ENCODE data around the gene UBE2L6. TPM values are rescaled to one million over a fixed set of nuclear protein-coding genes. Genes with fewer than 3 reads are reported as not detected.
A peak's percentile ranks its signal among the peaks of the same experiment; 100 is the strongest.

The UBE2L6 gene
- total and polyA plus RNA-seq, 7 donors = 5.3 to 24.7 (median 9.9) TPM

- TF ChIP-seq CTCF (IDR thresholded peaks at IDR 0.05) = no peak
- Histone ChIP-seq H3K36me3 (ENCODE audit: insufficient read depth in 1 of 2, low read depth in 1 of 2) (peaks cover 0 to 2% of the 10 kb centered on the region in 2 donors), H3K9me3 (no peaks in the 10 kb centered on the region), H3K4me3 (peak overlapping the region; percentile 61), H3K4me1 (no peaks in the 10 kb centered on the region), H3K27me3 (ENCODE audit: insufficient read depth in 3 of 3, low read length in 2 of 3) (peaks cover 0 to 12% (median 0%) of the 10 kb centered on the region in 3 donors), H3K27ac (peak overlapping the region; percentile 68)
- 38 to 61% (median 41%) methylated on average over 2 of the region's 2 CpGs for WGBS, 3 donors
- intact Hi-C loops (cut with DNase I) = no loop called here
- ATAC-seq (no peak), DNase-seq (no peak)
Observed at GRCh38 chr11:57599381-57599780, 31.9 kb upstream of the UBE2L6 start.

GRCh38 chr11:57598831-57599155 lies 31.3 kb upstream of the UBE2L6 start:
- DNase-seq (no peak), ATAC-seq (no peak)
- Histone ChIP-seq H3K9me3 (no peaks in the 10 kb centered on the region), H3K4me3 (peak overlapping the region; percentile 61), H3K4me1 (no peaks in the 10 kb centered on the region), H3K36me3 (ENCODE audit: insufficient read depth in 1 of 2, low read depth in 1 of 2) (peaks cover 0 to 2% of the 10 kb centered on the region in 2 donors), H3K27ac (peak overlapping the region; percentile 68), H3K27me3 (ENCODE audit: insufficient read depth in 3 of 3, low read length in 2 of 3) (peaks cover 0 to 12% (median 0%) of the 10 kb centered on the region in 3 donors)
- no peak for TF ChIP-seq CTCF (IDR thresholded peaks at IDR 0.05)
- intact Hi-C loops (cut with DNase I) = no loop called here
- 44 to 60% (median 49%) methylated on average over 5 of the region's 5 CpGs for WGBS, 3 donors

GRCh38 chr11:57597916-57598830 lies 30.7 kb upstream of the UBE2L6 start:
- TF ChIP-seq CTCF (IDR thresholded peaks at IDR 0.05) = no peak
- ATAC-seq (peak; percentile 77 to 89 (median 80)), DNase-seq (peak; percentile 86 to 93)
- Histone ChIP-seq H3K9me3 (no peaks in the 10 kb centered on the region), H3K27me3 (ENCODE audit: insufficient read depth in 3 of 3, low read length in 2 of 3) (peaks cover 0 to 12% (median 0%) of the 10 kb centered on the region in 3 donors), H3K4me3 (peak overlapping the region; percentile 61), H3K36me3 (ENCODE audit: insufficient read depth in 1 of 2, low read depth in 1 of 2) (peaks cover 0 to 2% of the 10 kb centered on the region in 2 donors), H3K4me1 (no peaks in the 10 kb centered on the region), H3K27ac (peak overlapping the region; percentile 68)
- intact Hi-C loops (cut with DNase I) = no loop called here
- 2 to 5% (median 3%) methylated on average over 21 to 33 of the region's 33 CpGs for WGBS, 3 donors

- peak within 1 kb of the TSS; percentile 61 for H3K4me3 ChIP-seq
- DNase-seq = peak; percentile 84
- no peaks in the 10 kb centered on the region for H3K9me3 ChIP-seq
- intact Hi-C loops (cut with DNase I) = no loop called here
- ATAC-seq = peak; percentile 51 to 83 (median 71)
- H3K27ac ChIP-seq = peak within 1 kb of the TSS; percentile 68
- no peak for TF ChIP-seq CTCF (IDR thresholded peaks at IDR 0.05)
- no peaks in the 10 kb centered on the region for H3K4me1 ChIP-seq
- 15 to 24% (median 21%) methylated on average over 9 to 10 of the region's 10 CpGs for WGBS, 3 donors
- H3K27me3 ChIP-seq (ENCODE audit: insufficient read depth in 3 of 3, low read length in 2 of 3) = peaks cover 0 to 12% (median 0%) of the 10 kb centered on the region in 3 donors
- peaks cover 0 to 2% of the 10 kb centered on the region in 2 donors for H3K36me3 ChIP-seq (ENCODE audit: insufficient read depth in 1 of 2, low read depth in 1 of 2)
Observed at GRCh38 chr11:57597461-57597915, 30.0 kb upstream of the UBE2L6 start, which contains the start of gene SERPING1. Gene SERPING1 (plus strand): TSS chr11:57597685. CDS start chr11:57598271, 586 bp downstream.
